NCI-H460 (cell line): Measurements from ENCODE around the gene HS3ST4. TPM values are rescaled to one million over a fixed set of nuclear protein-coding genes. Genes with fewer than 3 reads are reported as not detected.

Source experiments
- DNase-seq: peaks from one replicate; pipeline ENCODE4 v3.0.0-alpha.2; 2016; ENCODE audit warnings: low read depth; ENCODE audit errors: extremely low read depth
- polyA plus RNA-seq: library from polyadenylated mRNA; depleted of rRNA; stranded (reverse); fragments of >200 nt; gene quantifications from 2 replicates; pipeline ENCODE4 v1.2.3, GENCODE V29; 2014; cell fraction: nucleus; rRNA removed
- total RNA-seq: library from RNA; depleted of rRNA; stranded (reverse); fragments of >200 nt; shearing (Covaris generic); gene quantifications from 2 replicates; pipeline ENCODE4 v1.2.3, GENCODE V29; 2014; rRNA removed

Gene HS3ST4
- 0.26 TPM in 1 of 2 replicates, not detected in the other for total RNA-seq
- not detected in 2 replicates for polyA plus RNA-seq

DNA sequence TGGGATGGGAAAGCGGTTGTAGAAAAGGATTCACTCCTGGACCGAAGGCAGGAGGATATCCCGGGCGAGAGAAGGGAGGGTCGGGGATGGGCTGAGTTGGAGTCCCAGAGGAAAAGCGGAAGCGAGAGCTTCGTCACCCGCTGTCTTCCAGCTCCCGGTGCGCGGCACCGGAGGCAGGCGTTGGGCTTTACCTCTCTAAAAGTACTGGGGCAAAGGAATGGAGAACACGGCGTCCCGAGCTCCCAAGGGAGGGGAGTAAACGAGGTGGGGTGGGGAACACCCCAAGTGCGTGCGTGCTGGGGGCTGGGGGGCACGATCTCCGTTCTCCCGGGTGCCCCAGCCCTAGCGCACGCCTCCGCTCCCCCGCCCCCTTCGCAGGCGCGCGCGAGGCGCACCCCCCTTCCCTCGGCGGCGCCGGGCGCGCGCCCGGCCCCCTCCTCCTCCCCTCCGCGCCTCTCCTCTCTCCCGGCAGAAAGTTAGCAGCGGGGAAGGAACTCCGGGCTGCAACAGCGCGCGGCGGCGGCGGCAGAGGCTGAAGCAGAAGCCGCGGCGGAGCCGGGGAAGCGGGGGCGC, at the start of gene HS3ST4:
HS3ST4 (plus strand) TSS at position 441 of the 573 bp plus-strand sequence.
- DNase-seq = no peak

DNA sequence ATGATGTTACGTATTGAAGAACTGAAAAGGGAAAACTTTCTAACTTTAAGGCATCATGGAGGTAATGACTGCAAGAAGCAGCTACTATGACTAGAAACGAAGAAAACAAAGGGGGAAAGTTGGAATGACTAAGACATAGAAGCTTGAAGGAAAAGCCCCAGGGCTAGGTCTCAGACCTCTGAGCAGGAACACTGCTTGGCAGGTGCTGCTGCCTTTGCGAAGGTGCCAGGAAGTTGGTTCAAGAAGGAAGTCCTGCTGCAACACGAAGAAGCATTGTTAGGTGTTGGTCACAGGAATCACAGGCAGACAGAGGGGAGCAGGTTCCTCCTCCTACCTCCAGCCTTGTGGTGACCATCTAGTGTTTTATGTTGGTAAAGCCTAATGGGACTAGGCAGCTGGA, 48.1 kb upstream of the HS3ST4 start:
- DNase-seq = no peak

DNA sequence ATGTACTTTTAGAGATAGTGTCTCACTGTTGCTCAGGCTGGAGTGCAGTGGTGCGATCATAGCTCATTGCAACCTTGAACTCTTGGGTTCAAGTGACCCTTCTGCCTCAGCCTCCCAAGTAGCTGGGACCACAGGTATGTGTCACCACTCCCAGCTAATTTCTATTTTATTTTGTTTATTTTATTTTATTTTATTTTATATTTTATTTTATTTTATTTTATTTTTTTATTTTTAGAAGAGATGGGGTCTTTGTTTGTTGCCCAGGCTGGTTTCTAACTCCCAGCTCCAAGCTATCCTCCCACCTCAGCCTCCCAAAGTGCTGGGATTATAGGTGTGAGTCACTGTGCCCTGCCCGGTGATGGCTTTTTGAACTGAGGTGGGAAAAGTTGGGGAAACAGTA, 35.1 kb upstream of the HS3ST4 start:
- no peak for DNase-seq

- no peak for DNase-seq
Measured at GRCh38 chr16:25676820-25677219, 14.9 kb upstream of the HS3ST4 start.

DNA sequence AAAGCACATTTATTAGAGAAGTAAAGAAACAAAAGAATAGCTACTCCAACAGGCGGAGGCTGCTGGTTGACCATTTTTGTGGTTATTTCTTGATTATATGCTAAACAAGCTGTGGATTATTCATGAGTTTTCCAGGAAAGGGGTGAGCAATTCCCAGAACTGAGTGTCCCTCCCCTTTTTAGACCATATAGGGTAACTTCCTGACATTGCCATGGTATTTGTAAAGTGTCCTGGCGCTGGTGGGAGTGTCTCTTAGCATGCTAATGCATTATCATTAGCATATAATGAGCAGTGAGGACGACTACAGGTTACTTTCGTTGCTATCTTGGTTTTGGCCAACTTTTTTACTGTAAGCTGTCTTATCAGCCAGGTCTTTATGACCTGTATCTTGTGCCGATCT, 12.2 kb upstream of the HS3ST4 start:
- DNase-seq = no peak

GRCh38 chr16:25689137-25689836, 2.5 kb upstream of the HS3ST4 start:
- no peak for DNase-seq

DNA sequence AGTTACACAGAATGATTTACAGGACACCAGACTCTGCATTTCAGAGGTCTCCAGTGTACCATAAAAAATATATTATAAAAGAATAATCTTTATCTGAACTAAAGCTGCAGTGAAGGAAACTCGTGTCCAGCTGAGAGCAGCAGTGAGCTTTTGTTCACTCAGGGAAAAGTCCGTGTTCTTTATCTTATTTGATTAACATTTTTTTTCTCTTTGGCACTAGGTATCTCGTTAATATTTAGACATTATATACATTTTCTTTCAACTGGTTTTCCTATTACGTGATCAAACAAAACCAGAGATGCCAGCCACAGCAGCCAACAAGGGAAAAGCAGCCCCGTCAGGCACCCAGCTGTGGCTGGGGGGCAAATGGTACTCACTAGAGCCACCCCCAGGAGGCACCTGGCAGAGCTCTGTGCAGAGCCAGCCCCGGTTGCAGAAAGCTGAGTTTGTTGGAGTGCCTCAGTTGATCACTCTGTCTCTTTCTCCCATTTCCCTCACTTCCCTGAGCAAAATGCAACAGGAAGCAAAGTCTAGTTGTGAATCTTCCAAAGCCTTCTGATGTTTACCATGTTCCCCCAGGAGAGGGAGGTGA, 1.1 kb upstream of the HS3ST4 start:
- no peak for DNase-seq

GRCh38 chr16:25692351-25692741, 587 bp downstream of the HS3ST4 start:
- DNase-seq = no peak

GRCh38 chr16:25692742-25693508, 1.2 kb downstream of the HS3ST4 start:
- DNase-seq = no peak

DNA sequence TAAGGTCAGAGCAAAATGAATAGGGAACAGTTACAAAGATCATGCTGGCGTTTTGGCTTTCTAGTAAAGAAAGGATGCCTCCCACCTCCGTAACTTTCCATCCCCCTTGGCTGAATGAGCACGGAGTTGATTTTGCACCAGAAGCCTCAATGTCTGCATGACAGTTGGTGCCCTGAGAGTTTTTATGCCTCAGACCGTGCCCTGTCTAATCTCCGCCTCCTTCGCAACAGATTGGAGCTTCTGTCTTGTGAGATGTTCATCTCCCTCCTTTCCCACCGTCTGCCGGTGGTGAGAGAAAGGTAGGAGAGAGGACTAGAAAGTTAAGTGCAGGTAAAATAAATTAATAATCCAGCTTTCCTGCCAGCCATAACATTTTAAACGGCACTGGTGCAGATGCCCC, 1.9 kb downstream of the HS3ST4 start:
- no peak for DNase-seq

DNA sequence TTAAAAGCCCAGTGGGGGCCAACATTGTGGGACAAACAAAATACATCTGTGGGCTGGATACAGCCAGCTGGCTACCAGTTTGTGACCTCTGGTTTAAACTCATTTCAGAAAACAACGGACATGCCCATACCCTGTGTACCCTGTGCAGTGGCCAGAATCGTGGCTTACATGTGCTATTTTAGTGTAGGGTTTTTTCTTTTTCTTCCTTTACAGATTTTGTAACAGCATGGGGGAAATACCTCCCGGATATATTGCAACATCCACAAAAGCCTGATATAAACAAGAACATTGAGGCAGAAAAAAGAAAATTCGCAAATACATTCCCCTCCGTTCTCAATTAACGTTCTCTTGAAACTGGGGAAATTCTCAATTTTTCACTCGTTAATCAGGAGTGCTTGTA, 7.3 kb downstream of the HS3ST4 start:
- no peak for DNase-seq

DNA sequence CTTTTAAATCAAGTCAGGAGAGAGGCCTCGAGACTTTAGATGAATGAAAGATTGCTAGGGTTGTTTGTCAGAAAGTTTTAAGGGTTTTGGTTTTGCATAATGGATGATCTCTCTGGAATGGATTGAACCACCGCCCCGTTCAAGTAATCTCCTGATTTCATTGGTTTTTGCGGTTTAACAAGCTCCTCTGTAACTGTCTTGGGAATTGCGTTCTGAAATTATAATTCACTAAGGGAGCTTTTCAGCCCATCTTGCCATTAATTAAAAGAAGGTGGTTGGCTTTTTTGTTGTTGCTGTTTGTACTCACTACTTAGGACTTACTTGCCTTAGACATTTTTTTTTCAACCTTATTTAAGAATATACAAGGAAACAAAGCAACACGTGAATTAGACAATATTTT, 8.8 kb downstream of the HS3ST4 start:
- DNase-seq = no peak

GRCh38 chr16:25707553-25707952, 15.8 kb downstream of the HS3ST4 start:
- no peak for DNase-seq

GRCh38 chr16:25707982-25708583, 16.3 kb downstream of the HS3ST4 start:
- DNase-seq = peak; percentile 15

- no peak for DNase-seq
Measured at GRCh38 chr16:25709213-25709612, 17.5 kb downstream of the HS3ST4 start.

DNA sequence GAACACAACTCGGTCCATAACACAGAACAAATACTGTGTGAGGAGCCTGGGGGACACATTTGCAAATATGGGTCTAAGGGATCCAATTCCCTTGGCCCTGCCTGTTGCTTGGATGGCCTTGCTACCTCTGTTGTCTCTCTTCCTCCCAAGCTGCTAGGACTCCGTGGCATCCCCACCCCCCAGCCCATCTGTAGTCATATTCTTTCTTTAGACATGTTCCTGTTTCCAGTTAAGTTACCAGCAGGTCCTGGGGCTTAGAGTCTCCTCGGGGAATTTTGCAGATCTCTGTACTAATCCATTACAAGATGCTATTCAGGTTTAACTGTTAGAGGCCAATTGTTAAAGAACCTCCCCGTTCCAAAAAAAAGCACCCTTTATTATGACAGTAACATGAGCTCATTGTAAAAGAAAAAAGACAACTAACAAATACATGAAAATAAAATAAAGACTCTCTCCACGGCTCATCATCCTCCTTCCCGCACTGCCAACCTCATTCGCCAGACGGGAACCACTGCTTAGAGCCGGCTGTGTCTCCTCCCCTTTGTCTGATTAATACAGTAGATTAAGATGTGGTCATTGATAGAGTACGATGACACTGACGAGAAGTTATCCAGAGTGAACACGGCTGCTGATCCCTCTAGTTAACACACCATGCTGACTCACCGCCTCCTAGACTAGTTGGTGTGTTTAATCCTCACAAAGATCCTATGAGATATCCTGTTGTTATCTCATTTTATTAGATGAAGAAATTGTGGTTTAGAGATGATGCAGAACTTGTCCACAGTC, 22.2 kb downstream of the HS3ST4 start:
- DNase-seq = no peak

DNA sequence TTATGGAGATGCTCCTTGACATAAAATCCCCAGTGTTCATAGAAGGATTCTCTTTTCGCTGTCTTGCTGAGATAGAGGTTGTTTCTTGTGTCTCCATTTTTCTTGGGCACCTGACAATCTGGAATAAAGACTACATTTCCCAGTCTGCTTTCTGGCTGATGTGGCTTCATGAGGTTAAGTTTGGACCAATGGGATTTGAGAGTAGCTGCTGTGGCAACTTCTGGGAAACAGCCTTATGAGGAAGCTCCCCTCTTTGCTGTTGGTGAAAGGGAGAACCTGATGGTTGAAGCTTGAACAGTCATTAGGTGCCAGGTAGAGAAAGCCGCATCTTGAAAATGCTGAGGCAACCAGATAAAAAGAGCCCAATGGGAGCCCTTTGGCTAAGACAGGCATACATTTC, 24.4 kb downstream of the HS3ST4 start:
- DNase-seq = no peak

DNA sequence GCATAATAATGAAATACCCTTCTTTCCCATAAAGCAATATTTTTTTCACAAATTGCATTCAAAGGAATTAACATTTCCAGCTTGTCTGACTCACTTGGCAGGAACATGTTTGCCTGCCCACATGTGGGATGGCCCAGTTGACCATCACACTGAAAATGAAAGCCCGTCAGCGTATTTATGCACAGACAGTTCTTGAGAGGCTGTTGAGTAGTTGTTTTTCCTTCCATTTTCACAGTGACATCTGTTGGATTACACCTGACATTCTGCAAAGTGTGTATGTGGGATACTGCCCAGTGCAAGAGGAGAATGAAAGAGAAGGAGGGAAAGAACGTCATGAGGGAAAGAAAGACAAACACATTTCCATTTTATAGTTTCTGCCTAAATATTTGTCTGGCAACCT, 29.7 kb downstream of the HS3ST4 start:
- DNase-seq = no peak

DNA sequence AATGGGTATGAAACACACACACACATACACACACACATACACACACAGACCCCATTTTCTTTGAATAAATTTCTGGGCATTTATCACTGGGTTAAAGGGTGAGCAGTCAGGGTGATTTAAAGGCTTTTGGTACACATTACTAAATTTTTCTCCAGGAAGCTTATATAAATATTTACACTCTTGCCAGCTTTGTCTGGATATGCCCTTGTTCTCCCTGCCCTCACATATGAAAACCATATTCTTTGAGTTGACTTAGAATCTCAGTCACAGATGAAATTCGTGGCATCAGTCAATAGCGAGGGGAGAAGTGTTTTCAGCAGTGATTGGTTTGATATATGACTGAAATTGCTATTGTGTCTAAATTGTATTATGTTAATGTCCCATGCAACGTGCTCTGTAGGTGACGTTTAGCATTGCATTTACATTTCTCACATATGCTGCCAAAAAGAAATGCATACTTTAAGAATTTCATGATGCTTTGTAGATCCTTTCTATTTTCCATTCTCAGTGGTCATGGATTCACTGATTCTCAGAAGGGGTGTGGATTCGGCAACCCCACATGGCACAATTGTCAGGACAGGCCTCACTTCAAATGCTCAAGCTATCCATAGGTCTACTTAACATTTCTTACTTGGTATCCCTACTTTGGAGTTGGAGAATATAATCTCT, 34.8 kb downstream of the HS3ST4 start:
- no peak for DNase-seq
